Breast epithelium (tissue), 3 donors: Measurements from ENCODE around the gene PSMF1.

ENCODE experiments used
- POLR2A ChIP-seq: fragments of 450-650 bp; IDR thresholded peaks from one replicate; pipeline ENCODE4 v1.6.1; 2016; ENCODE audit warnings: antibody characterized with exemption, mild to moderate bottlenecking, moderate library complexity
- POLR2AphosphoS5 ChIP-seq, 3 donors: sonication (generic); formaldehyde crosslinking; IDR thresholded peaks; one replicate each; pipeline ENCODE4 v1.6.1; 2017; ENCODE audit warnings: antibody characterized with exemption in 3 of 3
- TF ChIP-seq, protein P1 (sequence below), 3 donors: fragments of 450-650 bp; IDR thresholded peaks; one replicate each; pipeline ENCODE4 v1.5.1; 2016 to 2017; ENCODE audit warnings: antibody characterized with exemption in 3 of 3, mild to moderate bottlenecking in 3 of 3, moderate library complexity in 3 of 3

DNA sequence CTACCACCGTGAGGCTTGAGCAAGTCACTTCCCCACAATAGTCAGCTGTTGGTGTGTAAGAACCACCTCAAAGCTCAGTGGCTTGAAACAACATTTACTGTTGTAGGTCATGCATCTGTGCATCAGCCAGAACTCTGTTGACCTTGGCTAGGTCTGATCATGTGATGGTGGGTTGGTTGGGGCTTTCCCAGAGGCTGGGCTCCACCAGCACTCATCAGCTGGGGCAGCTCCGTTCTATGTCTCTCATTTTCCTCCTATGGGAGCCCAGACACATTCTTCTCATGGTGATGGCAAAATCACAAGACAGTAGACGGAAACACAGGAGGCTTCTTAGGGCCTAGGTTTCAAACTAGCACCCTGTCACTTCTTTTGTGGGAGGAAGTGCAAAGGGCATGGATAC, 42.8 kb upstream of the PSMF1 start:
- TF ChIP-seq, protein P1, sequence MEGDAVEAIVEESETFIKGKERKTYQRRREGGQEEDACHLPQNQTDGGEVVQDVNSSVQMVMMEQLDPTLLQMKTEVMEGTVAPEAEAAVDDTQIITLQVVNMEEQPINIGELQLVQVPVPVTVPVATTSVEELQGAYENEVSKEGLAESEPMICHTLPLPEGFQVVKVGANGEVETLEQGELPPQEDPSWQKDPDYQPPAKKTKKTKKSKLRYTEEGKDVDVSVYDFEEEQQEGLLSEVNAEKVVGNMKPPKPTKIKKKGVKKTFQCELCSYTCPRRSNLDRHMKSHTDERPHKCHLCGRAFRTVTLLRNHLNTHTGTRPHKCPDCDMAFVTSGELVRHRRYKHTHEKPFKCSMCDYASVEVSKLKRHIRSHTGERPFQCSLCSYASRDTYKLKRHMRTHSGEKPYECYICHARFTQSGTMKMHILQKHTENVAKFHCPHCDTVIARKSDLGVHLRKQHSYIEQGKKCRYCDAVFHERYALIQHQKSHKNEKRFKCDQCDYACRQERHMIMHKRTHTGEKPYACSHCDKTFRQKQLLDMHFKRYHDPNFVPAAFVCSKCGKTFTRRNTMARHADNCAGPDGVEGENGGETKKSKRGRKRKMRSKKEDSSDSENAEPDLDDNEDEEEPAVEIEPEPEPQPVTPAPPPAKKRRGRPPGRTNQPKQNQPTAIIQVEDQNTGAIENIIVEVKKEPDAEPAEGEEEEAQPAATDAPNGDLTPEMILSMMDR (IDR thresholded peaks at IDR 0.05) = no peak
- no peak for TF ChIP-seq POLR2AphosphoS5 (IDR thresholded peaks at IDR 0.05)
- no peak for TF ChIP-seq POLR2A
